ENCODE results near the gene FXYD2.

The FXYD2 gene

GRCh38 chr11:117835576-117835975 is 11.0 kb upstream of the FXYD2 start:
- H2BK120ac ChIP-seq (ENCODE audit: insufficient read depth, low read length, poor library complexity) = no peak overlapping the region
- H3K79me2 ChIP-seq (ENCODE audit: control insufficient read depth, insufficient read depth, low read length, poor library complexity) = no peaks in the 10 kb centered on the region
- H3K4ac ChIP-seq (ENCODE audit: low read depth, low read length) = no peak overlapping the region
- no peak overlapping the region for H2AFZ ChIP-seq (ENCODE audit: insufficient read depth, low read length, poor library complexity)
- H3K9me3 ChIP-seq (ENCODE audit: insufficient read depth, low read depth, low read length) = peaks cover 2% of the 10 kb centered on the region
- no peaks in the 10 kb centered on the region for H3K79me1 ChIP-seq (ENCODE audit: low read length)
- H2BK12ac ChIP-seq (ENCODE audit: low read length) = no peak overlapping the region
- no CpG with 5 or more reads among the region's 8 CpGs for WGBS (ENCODE audit: extremely low coverage, insufficient coverage, insufficient read length)
- H3K36me3 ChIP-seq (ENCODE audit: control insufficient read depth in 1 of 2, insufficient read depth in 2 of 2, low read length in 2 of 2) = no peaks in the 10 kb centered on the region
- peaks cover 2 to 5% of the 10 kb centered on the region in 2 experiments for H3K4me1 ChIP-seq (ENCODE audit: control insufficient read depth in 1 of 2, insufficient read depth in 2 of 2, low read length in 2 of 2)
- no peaks in the 10 kb centered on the region for H3K27me3 ChIP-seq (ENCODE audit: insufficient read depth, low read length)
- H3K14ac ChIP-seq (ENCODE audit: low read length) = no peak overlapping the region
- no peak overlapping the region for H2AK5ac ChIP-seq (ENCODE audit: low read length)
- DNase-seq = no peak
- no peak overlapping the region for H3K9ac ChIP-seq (ENCODE audit: low read length)
- H3K4me2 ChIP-seq (ENCODE audit: low read length) = no peak overlapping the region
- H3K27ac ChIP-seq (ENCODE audit: low read depth, low read length) = no peak overlapping the region
- H4K8ac ChIP-seq (ENCODE audit: low read depth, low read length) = no peak overlapping the region
- no peak overlapping the region for H3K23ac ChIP-seq (ENCODE audit: low read length)
- H3K18ac ChIP-seq (ENCODE audit: low read length) = no peak overlapping the region
- no peak overlapping the region for H4K12ac ChIP-seq (ENCODE audit: low read depth, low read length)
- no peak overlapping the region for H4K91ac ChIP-seq (ENCODE audit: low read depth, low read length)
- H3K4me3 ChIP-seq (ENCODE audit: low read depth, low read length) = no peak overlapping the region
- no peak overlapping the region for H2BK5ac ChIP-seq (ENCODE audit: low read depth, low read length, poor library complexity)

GRCh38 chr11:117834838-117835443 is 10.4 kb upstream of the FXYD2 start:
- Histone ChIP-seq H3K9ac (ENCODE audit: low read length) (no peak overlapping the region), H3K23ac (ENCODE audit: low read length) (no peak overlapping the region), H2BK12ac (ENCODE audit: low read length) (no peak overlapping the region), H3K79me2 (ENCODE audit: control insufficient read depth, insufficient read depth, low read length, poor library complexity) (no peaks in the 10 kb centered on the region), H2AK5ac (ENCODE audit: low read length) (no peak overlapping the region), H3K9me3 (ENCODE audit: insufficient read depth, low read depth, low read length) (peaks cover 2% of the 10 kb centered on the region), H3K27me3 (ENCODE audit: insufficient read depth, low read length) (no peaks in the 10 kb centered on the region), H4K91ac (ENCODE audit: low read depth, low read length) (no peak overlapping the region), H3K36me3 (ENCODE audit: control insufficient read depth in 1 of 2, insufficient read depth in 2 of 2, low read length in 2 of 2) (no peaks in the 10 kb centered on the region), H3K79me1 (ENCODE audit: low read length) (no peaks in the 10 kb centered on the region), H3K18ac (ENCODE audit: low read length) (no peak overlapping the region), H3K14ac (ENCODE audit: low read length) (no peak overlapping the region), H3K4me2 (ENCODE audit: low read length) (no peak overlapping the region), H4K12ac (ENCODE audit: low read depth, low read length) (no peak overlapping the region), H2AFZ (ENCODE audit: insufficient read depth, low read length, poor library complexity) (no peak overlapping the region), H3K27ac (ENCODE audit: low read depth, low read length) (no peak overlapping the region), H2BK5ac (ENCODE audit: low read depth, low read length, poor library complexity) (no peak overlapping the region), H4K8ac (ENCODE audit: low read depth, low read length) (no peak overlapping the region), H3K4ac (ENCODE audit: low read depth, low read length) (no peak overlapping the region), H3K4me3 (ENCODE audit: low read depth, low read length) (no peak overlapping the region), H3K4me1 (ENCODE audit: control insufficient read depth in 1 of 2, insufficient read depth in 2 of 2, low read length in 2 of 2) (peaks cover 2 to 5% of the 10 kb centered on the region in 2 experiments), H2BK120ac (ENCODE audit: insufficient read depth, low read length, poor library complexity) (no peak overlapping the region)
- no CpG with 5 or more reads among the region's 17 CpGs for WGBS (ENCODE audit: extremely low coverage, insufficient coverage, insufficient read length)
- no peak for DNase-seq

DNA sequence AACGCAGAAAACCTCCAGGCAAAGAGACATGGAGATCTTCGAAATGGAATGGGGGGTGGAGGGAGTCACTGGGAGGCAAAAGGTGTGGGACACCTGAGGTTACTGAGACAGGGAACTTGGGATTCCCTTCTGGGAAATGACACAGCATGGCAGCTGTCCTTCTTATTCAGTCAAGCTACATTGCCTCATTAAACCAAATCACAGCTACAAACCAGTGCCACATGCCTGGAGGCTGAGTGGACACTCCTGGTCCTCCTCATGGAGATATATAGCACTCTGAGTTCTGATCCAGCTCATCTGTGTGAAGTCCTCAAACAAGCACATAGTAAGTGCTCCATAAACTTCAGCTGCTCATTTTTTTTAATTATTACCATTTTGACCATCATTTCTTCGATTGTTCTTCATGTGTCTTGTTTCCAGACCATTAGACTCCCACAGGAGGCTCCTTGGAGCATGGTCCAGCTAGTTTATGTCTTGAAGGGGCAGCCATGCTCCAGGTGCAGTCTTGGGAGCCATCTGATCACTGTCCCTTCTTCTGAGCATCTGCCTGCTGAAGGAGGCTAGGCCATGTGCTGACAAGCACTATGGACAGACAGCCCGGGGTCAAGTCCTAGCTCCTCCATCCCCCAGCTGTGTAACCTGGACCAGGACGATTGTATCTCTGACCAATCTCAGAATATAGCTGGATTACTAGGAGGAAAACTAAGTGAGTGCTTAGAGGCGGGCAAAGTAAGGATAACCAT is 9.7 kb upstream of the FXYD2 start:
- Histone ChIP-seq H3K23ac (ENCODE audit: low read length) (no peak overlapping the region), H3K27ac (ENCODE audit: low read depth, low read length) (no peak overlapping the region), H3K9me3 (ENCODE audit: insufficient read depth, low read depth, low read length) (peaks cover 2% of the 10 kb centered on the region), H2AK5ac (ENCODE audit: low read length) (no peak overlapping the region), H3K79me2 (ENCODE audit: control insufficient read depth, insufficient read depth, low read length, poor library complexity) (no peaks in the 10 kb centered on the region), H2AFZ (ENCODE audit: insufficient read depth, low read length, poor library complexity) (no peak overlapping the region), H3K79me1 (ENCODE audit: low read length) (no peaks in the 10 kb centered on the region), H3K18ac (ENCODE audit: low read length) (no peak overlapping the region), H3K9ac (ENCODE audit: low read length) (no peak overlapping the region), H3K4me3 (ENCODE audit: low read depth, low read length) (no peak overlapping the region), H4K8ac (ENCODE audit: low read depth, low read length) (no peak overlapping the region), H3K4me2 (ENCODE audit: low read length) (no peak overlapping the region), H2BK12ac (ENCODE audit: low read length) (no peak overlapping the region), H4K91ac (ENCODE audit: low read depth, low read length) (no peak overlapping the region), H3K4me1 (ENCODE audit: control insufficient read depth in 1 of 2, insufficient read depth in 2 of 2, low read length in 2 of 2) (peaks cover 2 to 5% of the 10 kb centered on the region in 2 experiments), H2BK5ac (ENCODE audit: low read depth, low read length, poor library complexity) (no peak overlapping the region), H3K14ac (ENCODE audit: low read length) (no peak overlapping the region), H3K27me3 (ENCODE audit: insufficient read depth, low read length) (no peaks in the 10 kb centered on the region), H4K12ac (ENCODE audit: low read depth, low read length) (no peak overlapping the region), H3K4ac (ENCODE audit: low read depth, low read length) (no peak overlapping the region), H2BK120ac (ENCODE audit: insufficient read depth, low read length, poor library complexity) (no peak overlapping the region), H3K36me3 (ENCODE audit: control insufficient read depth in 1 of 2, insufficient read depth in 2 of 2, low read length in 2 of 2) (no peaks in the 10 kb centered on the region)
- WGBS (ENCODE audit: extremely low coverage, insufficient coverage, insufficient read length) = no CpG with 5 or more reads among the region's 6 CpGs
- DNase-seq = no peak

GRCh38 chr11:117833401-117833891 is 8.9 kb upstream of the FXYD2 start:
- no peak overlapping the region for H3K4ac ChIP-seq (ENCODE audit: low read depth, low read length)

More at GRCh38 chr11:117833401-117833891, 8.9 kb upstream of the FXYD2 start:
- H4K91ac ChIP-seq (ENCODE audit: low read depth, low read length) = no peak overlapping the region
- H2AK5ac ChIP-seq (ENCODE audit: low read length) = no peak overlapping the region
- peaks cover 2% of the 10 kb centered on the region for H3K9me3 ChIP-seq (ENCODE audit: insufficient read depth, low read depth, low read length)
- no peak overlapping the region for H2BK120ac ChIP-seq (ENCODE audit: insufficient read depth, low read length, poor library complexity)
- no peak overlapping the region for H3K14ac ChIP-seq (ENCODE audit: low read length)
- H3K4me3 ChIP-seq (ENCODE audit: low read depth, low read length) = no peak overlapping the region
- H4K8ac ChIP-seq (ENCODE audit: low read depth, low read length) = no peak overlapping the region
- no peak overlapping the region for H3K23ac ChIP-seq (ENCODE audit: low read length)
- no peaks in the 10 kb centered on the region for H3K79me1 ChIP-seq (ENCODE audit: low read length)
- no peak overlapping the region for H3K4me2 ChIP-seq (ENCODE audit: low read length)
- no peak overlapping the region for H2BK12ac ChIP-seq (ENCODE audit: low read length)
- no peak overlapping the region for H3K9ac ChIP-seq (ENCODE audit: low read length)
- peaks cover 7 to 8% of the 10 kb centered on the region in 2 experiments for H3K4me1 ChIP-seq (ENCODE audit: control insufficient read depth in 1 of 2, insufficient read depth in 2 of 2, low read length in 2 of 2)
- no peaks in the 10 kb centered on the region for H3K36me3 ChIP-seq (ENCODE audit: control insufficient read depth in 1 of 2, insufficient read depth in 2 of 2, low read length in 2 of 2)
- H2BK5ac ChIP-seq (ENCODE audit: low read depth, low read length, poor library complexity) = no peak overlapping the region
- H3K18ac ChIP-seq (ENCODE audit: low read length) = no peak overlapping the region
- no peaks in the 10 kb centered on the region for H3K79me2 ChIP-seq (ENCODE audit: control insufficient read depth, insufficient read depth, low read length, poor library complexity)
- no CpG with 5 or more reads among the region's 7 CpGs for WGBS (ENCODE audit: extremely low coverage, insufficient coverage, insufficient read length)
- H2AFZ ChIP-seq (ENCODE audit: insufficient read depth, low read length, poor library complexity) = no peak overlapping the region
- H3K27me3 ChIP-seq (ENCODE audit: insufficient read depth, low read length) = no peaks in the 10 kb centered on the region
- no peak for DNase-seq
- no peak overlapping the region for H4K12ac ChIP-seq (ENCODE audit: low read depth, low read length)
- H3K27ac ChIP-seq (ENCODE audit: low read depth, low read length) = no peak overlapping the region
